ENCODE data around the gene CFAP299.

Gene CFAP299

DNA sequence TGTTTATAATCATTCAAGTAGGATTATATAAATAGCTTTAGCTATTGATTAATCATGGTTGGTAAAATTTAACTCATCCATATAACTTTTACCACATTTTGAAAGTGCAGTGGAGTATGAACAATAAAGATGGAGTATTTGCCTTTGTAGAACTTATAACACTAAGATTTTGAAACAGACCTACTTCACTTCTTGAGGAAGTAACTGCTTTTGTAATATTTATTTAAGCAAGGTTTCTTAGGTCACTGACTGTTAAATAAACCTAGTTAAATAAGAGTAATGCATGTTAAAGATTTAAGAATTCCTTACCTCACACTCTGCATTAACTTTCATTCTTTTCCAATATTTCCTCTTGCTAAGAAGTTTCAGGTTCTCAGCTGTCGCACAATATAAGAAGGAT lies 242.5 kb downstream of the CFAP299 start:
- TF ChIP-seq, protein P1, sequence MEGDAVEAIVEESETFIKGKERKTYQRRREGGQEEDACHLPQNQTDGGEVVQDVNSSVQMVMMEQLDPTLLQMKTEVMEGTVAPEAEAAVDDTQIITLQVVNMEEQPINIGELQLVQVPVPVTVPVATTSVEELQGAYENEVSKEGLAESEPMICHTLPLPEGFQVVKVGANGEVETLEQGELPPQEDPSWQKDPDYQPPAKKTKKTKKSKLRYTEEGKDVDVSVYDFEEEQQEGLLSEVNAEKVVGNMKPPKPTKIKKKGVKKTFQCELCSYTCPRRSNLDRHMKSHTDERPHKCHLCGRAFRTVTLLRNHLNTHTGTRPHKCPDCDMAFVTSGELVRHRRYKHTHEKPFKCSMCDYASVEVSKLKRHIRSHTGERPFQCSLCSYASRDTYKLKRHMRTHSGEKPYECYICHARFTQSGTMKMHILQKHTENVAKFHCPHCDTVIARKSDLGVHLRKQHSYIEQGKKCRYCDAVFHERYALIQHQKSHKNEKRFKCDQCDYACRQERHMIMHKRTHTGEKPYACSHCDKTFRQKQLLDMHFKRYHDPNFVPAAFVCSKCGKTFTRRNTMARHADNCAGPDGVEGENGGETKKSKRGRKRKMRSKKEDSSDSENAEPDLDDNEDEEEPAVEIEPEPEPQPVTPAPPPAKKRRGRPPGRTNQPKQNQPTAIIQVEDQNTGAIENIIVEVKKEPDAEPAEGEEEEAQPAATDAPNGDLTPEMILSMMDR (IDR thresholded peaks at IDR 0.05; ENCODE audit: low read depth, low read length, poor library complexity, severe bottlenecking): no peak
- no peak for TF ChIP-seq EZH2phosphoT487 (IDR thresholded peaks at IDR 0.05; ENCODE audit: borderline replicate concordance, low read length)
- peaks cover 2% of the 10 kb centered on the region; the same call in 1 of the 2 replicates for H3K36me3 ChIP-seq (ENCODE audit: control insufficient read depth, low read length)
- no peaks in the 10 kb centered on the region for H3K27me3 ChIP-seq (ENCODE audit: control insufficient read depth, low read length)
- H3K9me3 ChIP-seq (ENCODE audit: control insufficient read depth, insufficient read depth, low read length): peaks cover 10% of the 10 kb centered on the region; the same call in 1 of the 2 replicates
- H4K20me1 ChIP-seq (ENCODE audit: control insufficient read depth, insufficient read depth, low read depth, low read length): no peaks in the 10 kb centered on the region
- no peak overlapping the region for H3K4me3 ChIP-seq (ENCODE audit: low read length)
- H3F3A ChIP-seq (ENCODE audit: control insufficient read depth, insufficient read depth): no peaks in the 10 kb centered on the region
- no peak overlapping the region for H3K27ac ChIP-seq (ENCODE audit: low read depth, low read length)
- no peak overlapping the region for H3K4me2 ChIP-seq (ENCODE audit: low read length)
- no peaks in the 10 kb centered on the region for H3K9me2 ChIP-seq (replicated peaks; ENCODE audit: control insufficient read depth, low read length)
- no peaks in the 10 kb centered on the region for H3K79me2 ChIP-seq (ENCODE audit: control insufficient read depth, low read length)
- peaks cover 34% of the 10 kb centered on the region for H3K4me1 ChIP-seq (ENCODE audit: control insufficient read depth, low read length)

DNA sequence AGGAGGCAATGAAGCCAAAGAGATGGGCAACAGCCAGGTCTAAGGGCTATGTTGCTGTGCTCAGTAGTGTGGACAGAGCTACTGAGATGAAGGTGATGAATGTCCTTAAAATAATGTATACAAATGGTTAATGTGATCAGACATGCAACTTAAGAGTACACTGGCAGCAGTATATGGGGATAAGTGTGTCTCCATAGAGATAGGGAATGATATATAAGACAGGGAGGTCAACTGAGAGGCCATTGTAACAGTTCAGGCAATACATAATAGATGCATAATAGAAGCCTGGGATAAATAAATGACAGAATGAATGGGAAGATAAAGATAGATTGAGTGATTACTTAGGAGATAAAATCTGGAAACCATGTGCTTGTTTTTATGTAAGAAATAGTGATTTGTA lies 250.0 kb downstream of the CFAP299 start:
- Histone ChIP-seq H3F3A (ENCODE audit: control insufficient read depth, insufficient read depth) (0 out of 2 replicates have a peak, but pooled peaks cover 2% of the 10 kb centered on the region), H3K4me1 (ENCODE audit: control insufficient read depth, low read length) (peaks cover 39% of the 10 kb centered on the region), H3K9me3 (ENCODE audit: control insufficient read depth, insufficient read depth, low read length) (no peaks in the 10 kb centered on the region; the same call in 1 of the 2 replicates), H3K4me3 (ENCODE audit: low read length) (no peak overlapping the region), H3K9me2 (replicated peaks; ENCODE audit: control insufficient read depth, low read length) (no peaks in the 10 kb centered on the region), H3K4me2 (ENCODE audit: low read length) (no peak overlapping the region), H3K79me2 (ENCODE audit: control insufficient read depth, low read length) (no peaks in the 10 kb centered on the region), H3K36me3 (ENCODE audit: control insufficient read depth, low read length) (no peaks in the 10 kb centered on the region), H3K27ac (ENCODE audit: low read depth, low read length) (no peak overlapping the region), H3K27me3 (ENCODE audit: control insufficient read depth, low read length) (no peaks in the 10 kb centered on the region), H4K20me1 (ENCODE audit: control insufficient read depth, insufficient read depth, low read depth, low read length) (no peaks in the 10 kb centered on the region)
- TF ChIP-seq EZH2phosphoT487 (IDR thresholded peaks at IDR 0.05; ENCODE audit: borderline replicate concordance, low read length): no peak
- TF ChIP-seq, protein P1 (IDR thresholded peaks at IDR 0.05; ENCODE audit: low read depth, low read length, poor library complexity, severe bottlenecking): no peak

DNA sequence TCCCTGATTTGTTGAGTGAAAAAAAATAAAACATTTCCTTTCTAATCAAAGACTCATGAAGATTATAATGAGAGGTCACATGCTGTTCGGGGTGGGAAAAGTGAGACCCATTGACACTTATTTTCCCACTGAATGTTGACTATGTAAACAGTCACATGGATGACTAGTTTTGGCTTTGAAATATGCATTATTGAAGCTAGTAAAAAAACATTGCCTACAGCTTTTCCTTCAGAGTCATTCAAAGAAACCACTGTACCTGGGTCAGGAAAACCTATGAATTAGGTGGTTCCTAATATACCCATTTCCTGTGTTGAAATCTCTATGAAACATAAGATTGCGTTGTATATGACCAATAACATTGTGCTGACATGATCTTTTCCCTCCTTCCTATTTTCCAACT lies 251.2 kb downstream of the CFAP299 start:
- Histone ChIP-seq H3K4me3 (ENCODE audit: low read length) (no peak overlapping the region), H3K9me2 (replicated peaks; ENCODE audit: control insufficient read depth, low read length) (no peaks in the 10 kb centered on the region), H3K36me3 (ENCODE audit: control insufficient read depth, low read length) (no peaks in the 10 kb centered on the region), H3K9me3 (ENCODE audit: control insufficient read depth, insufficient read depth, low read length) (peaks cover 4% of the 10 kb centered on the region), H3K27me3 (ENCODE audit: control insufficient read depth, low read length) (no peaks in the 10 kb centered on the region), H3F3A (ENCODE audit: control insufficient read depth, insufficient read depth) (0 out of 2 replicates have a peak, but pooled peaks cover 2% of the 10 kb centered on the region), H3K79me2 (ENCODE audit: control insufficient read depth, low read length) (no peaks in the 10 kb centered on the region), H4K20me1 (ENCODE audit: control insufficient read depth, insufficient read depth, low read depth, low read length) (no peaks in the 10 kb centered on the region), H3K4me1 (ENCODE audit: control insufficient read depth, low read length) (peaks cover 34% of the 10 kb centered on the region), H3K4me2 (ENCODE audit: low read length) (no peak overlapping the region), H3K27ac (ENCODE audit: low read depth, low read length) (no peak overlapping the region)
- TF ChIP-seq, protein P1 (IDR thresholded peaks at IDR 0.05; ENCODE audit: low read depth, low read length, poor library complexity, severe bottlenecking): no peak
- TF ChIP-seq EZH2phosphoT487 (IDR thresholded peaks at IDR 0.05; ENCODE audit: borderline replicate concordance, low read length): no peak

Measured in DOHH2 (cell line).